GM12874 (cell line): ENCODE data around the gene PURA.

ENCODE experiments used
- CTCF ChIP-seq: IDR thresholded peaks from 2 replicates; pipeline ENCODE4 v1.5.1; 2011; ENCODE audit warnings: low read depth, mild to moderate bottlenecking, control low read depth, low read length, moderate library complexity; ENCODE audit not compliant: insufficient read depth

PURA gene

GRCh38 chr5:140148508-140148907 is 34.6 kb downstream of the PURA start:
- no peak for TF ChIP-seq CTCF

GRCh38 chr5:140150201-140150600 is 36.3 kb downstream of the PURA start:
- no peak for TF ChIP-seq CTCF

GRCh38 chr5:140151144-140152021 is 37.5 kb downstream of the PURA start:
- no peak for TF ChIP-seq CTCF

- no peak for TF ChIP-seq CTCF
These were observed 38.4 kb downstream of the PURA start for GRCh38 chr5:140152022-140152999.

GRCh38 chr5:140153255-140153654 is 39.3 kb downstream of the PURA start:
- no peak for TF ChIP-seq CTCF

- no peak for TF ChIP-seq CTCF
These were observed 40.0 kb downstream of the PURA start for GRCh38 chr5:140153905-140154304.
